Lung (tissue), 12 donors: ENCODE results near the gene COL18A1. TPM values are rescaled to one million over a fixed set of nuclear protein-coding genes. Genes with fewer than 3 reads are reported as not detected.

Experiments used
- ATAC-seq: fragments of 200-7000 bp; cut with Tn5 transposase; one replicate; pipeline ENCODE4 v1.9.1; 2020; ENCODE audit warnings: moderate number of reproducible peaks; ENCODE audit not compliant: insufficient read depth, low FRiP score
- DNase-seq, 3 donors: peaks; one replicate each; pipeline ENCODE4 v3.0.0-alpha.2; 2013 to 2017
- H3K27ac ChIP-seq, 2 donors: one replicate each; pipeline ENCODE4 v1.5.1; 2013; ENCODE audit warnings: mild to moderate bottlenecking in 2 of 2, moderate library complexity in 2 of 2, control low read depth in 1 of 2, inconsistent platforms in 1 of 2, low read depth in 1 of 2, low read length in 1 of 2
- H3K27me3 ChIP-seq, 3 donors: one replicate each; pipeline ENCODE4 v1.5.1; 2013; ENCODE audit warnings: low read length in 2 of 3; ENCODE audit not compliant: control insufficient read depth in 3 of 3, insufficient read depth in 3 of 3
- H3K36me3 ChIP-seq, 4 donors: one replicate each; pipeline ENCODE4 v1.5.1; 2013; ENCODE audit warnings: low read length in 4 of 4, mild to moderate bottlenecking in 1 of 4, moderate library complexity in 1 of 4; ENCODE audit not compliant: control insufficient read depth in 4 of 4, insufficient read depth in 4 of 4
- H3K4me1 ChIP-seq, 5 donors: one replicate each; pipeline ENCODE4 v1.5.1; 2013; ENCODE audit warnings: low read length in 5 of 5, mild to moderate bottlenecking in 2 of 5, moderate library complexity in 1 of 5; ENCODE audit not compliant: control insufficient read depth in 5 of 5, insufficient read depth in 5 of 5
- H3K4me3 ChIP-seq: one replicate; pipeline ENCODE4 v1.5.1; 2013; ENCODE audit warnings: mild to moderate bottlenecking, control low read depth, moderate library complexity
- H3K9ac ChIP-seq, 2 donors: one replicate each; pipeline ENCODE4 v1.5.1; 2013; ENCODE audit warnings: low read length in 2 of 2, control low read depth in 1 of 2; ENCODE audit not compliant: insufficient read depth in 1 of 2
- H3K9me3 ChIP-seq, 4 donors: one replicate each; pipeline ENCODE4 v1.5.1; 2013; ENCODE audit warnings: low read length in 3 of 4, mild to moderate bottlenecking in 1 of 4, moderate library complexity in 1 of 4; ENCODE audit not compliant: control insufficient read depth in 4 of 4, insufficient read depth in 3 of 4
- WGBS, 2 donors: extraction: QIAGEN DNeasy Blood & Tissue Kit; methylation state at CpG; one replicate each; pipeline ENCODE4 v1.1.7; 2013; 5-methylcytosine and 5-hydroxymethylcytosine counted together
- polyA plus RNA-seq, 2 donors: library from polyadenylated mRNA; stranded (reverse); fragments of 200-250 nt; gene quantifications; one replicate each; pipeline ENCODE4 v1.2.1, GENCODE V29; 2013
- total RNA-seq, 2 donors: library from RNA; depleted of rRNA in 1 of 2; stranded (reverse); fragments of >200 nt in 1 of 2; gene quantifications; one replicate each; pipeline ENCODE4 v1.2.1, GENCODE V29; 2014 to 2021
- TF ChIP-seq, protein P1 (sequence below): IDR thresholded peaks from 2 replicates; pipeline ENCODE4 v1.5.1; 2012; ENCODE audit warnings: mild to moderate bottlenecking; ENCODE audit errors: control extremely low read depth, extremely low read depth
- donor health status: control.
- donor health status: control.
- donor health status: Bipolar disorder and iron deficiency.
- donor health status: healthy.
- donor health status: DM: yes; HTN: yes; CAD: no.

Gene COL18A1
- total and polyA plus RNA-seq, 4 donors, result 42.7 to 102 (median 45.8) TPM

GRCh38 chr21:45548711-45549491 is 143.9 kb downstream of the COL18A1 start:
- no peak overlapping the region for H3K9ac ChIP-seq
- H3K4me1 ChIP-seq, result peaks cover 0 to 15% (median 0%) of the 10 kb centered on the region in 5 donors
- H3K27ac ChIP-seq, result no peak overlapping the region
- H3K4me3 ChIP-seq, result no peak overlapping the region
- peak in 1 of 3 donors; percentile 2 for DNase-seq
- TF ChIP-seq, protein P1, sequence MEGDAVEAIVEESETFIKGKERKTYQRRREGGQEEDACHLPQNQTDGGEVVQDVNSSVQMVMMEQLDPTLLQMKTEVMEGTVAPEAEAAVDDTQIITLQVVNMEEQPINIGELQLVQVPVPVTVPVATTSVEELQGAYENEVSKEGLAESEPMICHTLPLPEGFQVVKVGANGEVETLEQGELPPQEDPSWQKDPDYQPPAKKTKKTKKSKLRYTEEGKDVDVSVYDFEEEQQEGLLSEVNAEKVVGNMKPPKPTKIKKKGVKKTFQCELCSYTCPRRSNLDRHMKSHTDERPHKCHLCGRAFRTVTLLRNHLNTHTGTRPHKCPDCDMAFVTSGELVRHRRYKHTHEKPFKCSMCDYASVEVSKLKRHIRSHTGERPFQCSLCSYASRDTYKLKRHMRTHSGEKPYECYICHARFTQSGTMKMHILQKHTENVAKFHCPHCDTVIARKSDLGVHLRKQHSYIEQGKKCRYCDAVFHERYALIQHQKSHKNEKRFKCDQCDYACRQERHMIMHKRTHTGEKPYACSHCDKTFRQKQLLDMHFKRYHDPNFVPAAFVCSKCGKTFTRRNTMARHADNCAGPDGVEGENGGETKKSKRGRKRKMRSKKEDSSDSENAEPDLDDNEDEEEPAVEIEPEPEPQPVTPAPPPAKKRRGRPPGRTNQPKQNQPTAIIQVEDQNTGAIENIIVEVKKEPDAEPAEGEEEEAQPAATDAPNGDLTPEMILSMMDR, result no peak
- no peak for ATAC-seq
- H3K9me3 ChIP-seq, result no peaks in the 10 kb centered on the region
- 80 to 88% methylated on average over 9 of the region's 9 CpGs for WGBS, 2 donors
- H3K36me3 ChIP-seq, result no peaks in the 10 kb centered on the region
- H3K27me3 ChIP-seq, result no peaks in the 10 kb centered on the region

- ATAC-seq, result no peak
- Histone ChIP-seq H3K27me3 (no peaks in the 10 kb centered on the region), H3K36me3 (no peaks in the 10 kb centered on the region), H3K9me3 (no peaks in the 10 kb centered on the region), H3K9ac (no peak overlapping the region), H3K4me3 (no peak overlapping the region), H3K27ac (peak overlapping the region in 1 of 2 donors; percentile 86), H3K4me1 (peaks cover 0 to 12% (median 0%) of the 10 kb centered on the region in 5 donors)
- WGBS, 2 donors, result 45 to 72% methylated on average over 14 to 15 of the region's 15 CpGs
- peak in 1 of 3 donors; percentile 8 for DNase-seq
- TF ChIP-seq, protein P1, result no peak
Observed at GRCh38 chr21:45549626-45550463, 144.9 kb downstream of the COL18A1 start.

DNA sequence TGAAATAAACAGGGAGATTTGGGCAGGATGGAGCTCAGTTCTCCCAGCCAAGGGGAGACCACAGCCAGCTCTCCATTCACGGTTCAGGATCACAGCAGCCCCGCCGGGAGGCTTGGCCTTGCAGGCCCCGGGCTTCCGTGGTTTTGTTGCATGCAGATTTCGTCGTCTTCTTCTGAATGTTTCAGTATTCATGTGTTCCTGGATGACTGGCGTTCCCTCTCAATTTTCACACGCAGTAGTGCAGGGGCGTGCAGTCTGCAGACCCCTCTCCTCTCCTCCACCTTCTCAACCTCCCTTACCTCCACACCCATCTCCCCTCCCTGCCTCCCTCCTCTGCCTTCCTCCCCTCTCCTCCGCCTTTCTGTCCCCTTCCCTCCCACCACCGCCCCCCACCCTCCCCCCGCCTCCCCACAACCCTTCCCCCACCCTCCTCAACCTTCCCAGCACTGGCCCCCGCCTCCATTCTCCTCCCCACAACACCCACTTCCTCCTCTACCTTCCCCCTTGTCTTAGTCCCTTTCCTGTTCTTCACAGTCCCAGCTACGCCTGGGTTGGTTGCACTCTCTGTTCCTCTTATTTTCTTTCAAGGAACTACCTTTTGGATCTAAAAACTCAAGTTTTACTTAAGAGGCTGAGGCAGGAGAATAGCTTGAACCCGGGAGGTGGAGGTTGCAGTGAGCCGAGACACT is 145.7 kb downstream of the COL18A1 start:
- Histone ChIP-seq H3K4me1 (peaks cover 0 to 12% (median under 1%) of the 10 kb centered on the region in 5 donors), H3K36me3 (no peaks in the 10 kb centered on the region), H3K4me3 (no peak overlapping the region), H3K9ac (no peak overlapping the region), H3K27me3 (no peaks in the 10 kb centered on the region), H3K27ac (peak overlapping the region in 1 of 2 donors; percentile 86), H3K9me3 (no peaks in the 10 kb centered on the region)
- whole genome bisulfite sequencing, 2 donors, result 18 to 37% methylated on average over 15 to 17 of the region's 17 CpGs
- TF ChIP-seq, protein P1, result no peak
- peak in 1 of 3 donors; percentile 18 for DNase-seq
- ATAC-seq, result no peak
